Natural killer cell (primary cell): ENCODE measurements around the gene LMNTD1. TPM values are rescaled to one million over a fixed set of nuclear protein-coding genes. Genes with fewer than 3 reads are reported as not detected.

Source experiments
- ATAC-seq, 3 donors: fragments of 150-1000 bp in 2 of 3; fragments of 200-7000 bp in 1 of 3; cut with Tn5 transposase; 1 replicate in 1 of 3; 2 replicates in 2 of 3; pipeline ENCODE4 v1.10.0; 2021; ENCODE audit warnings: mild to moderate bottlenecking in 2 of 3, moderate library complexity in 2 of 3
- DNase-seq, 2 donors: peaks; one replicate each; pipeline versions ENCODE4 v3.0.0 to v3.0.0-alpha.2; 2013 to 2021; ENCODE audit warnings: mixed read lengths in 1 of 2
- H3K27ac ChIP-seq: one replicate; pipeline ENCODE4 v1.5.1; 2013; ENCODE audit warnings: mild to moderate bottlenecking, low read length
- H3K27me3 ChIP-seq: one replicate; pipeline ENCODE4 v1.6.1; 2013; ENCODE audit warnings: low read length; ENCODE audit not compliant: control insufficient read depth, insufficient read depth
- H3K36me3 ChIP-seq: one replicate; pipeline ENCODE4 v1.6.1; 2013; ENCODE audit warnings: low read length; ENCODE audit not compliant: control insufficient read depth, insufficient read depth
- H3K4me1 ChIP-seq: one replicate; pipeline ENCODE4 v1.6.1; 2013; ENCODE audit warnings: low read length; ENCODE audit not compliant: control insufficient read depth, insufficient read depth
- H3K4me3 ChIP-seq: one replicate; pipeline ENCODE4 v1.5.1; 2013; ENCODE audit warnings: low read length
- H3K9me3 ChIP-seq: one replicate; pipeline ENCODE4 v1.6.1; 2013; ENCODE audit warnings: low read length; ENCODE audit not compliant: control insufficient read depth, insufficient read depth
- H3K27ac Mint-ChIP-seq, 2 donors: one replicate each; pipeline ENCODE4 v1.8.0; 2022; ENCODE audit warnings: mild to moderate bottlenecking in 2 of 2, mixed read lengths in 2 of 2, moderate library complexity in 1 of 2
- H3K27me3 Mint-ChIP-seq, 2 donors: one replicate each; pipeline ENCODE4 v1.8.0; 2022; ENCODE audit warnings: low read depth in 2 of 2, mixed read lengths in 2 of 2
- H3K36me3 Mint-ChIP-seq: one replicate; pipeline ENCODE4 v1.8.0; 2022; ENCODE audit warnings: mixed read lengths
- H3K4me1 Mint-ChIP-seq, 2 donors: one replicate each; pipeline ENCODE4 v1.8.0; 2022; ENCODE audit warnings: mixed read lengths in 2 of 2
- H3K4me3 Mint-ChIP-seq: one replicate; pipeline ENCODE4 v1.8.0; 2022; ENCODE audit warnings: mild to moderate bottlenecking, moderate library complexity, mixed read lengths
- H3K9me3 Mint-ChIP-seq, 2 donors: one replicate each; pipeline ENCODE4 v1.8.0; 2022; ENCODE audit warnings: mixed read lengths in 2 of 2
- CTCF ChIP-seq: fragments of 200-600 bp; IDR thresholded peaks from one replicate; pipeline ENCODE4 v1.8.0; 2022; ENCODE audit warnings: antibody characterized with exemption
- WGBS: methylation state at CpG from one replicate; pipeline ENCODE4 v1.1.7; 2013; ENCODE audit warnings: missing lambda C conversion rate; ENCODE audit not compliant: insufficient coverage; 5-methylcytosine and 5-hydroxymethylcytosine counted together
- intact Hi-C: fragments of 100-400 bp; cut with micrococcal nuclease; formaldehyde crosslinking; loops from one replicate; pipeline ENCODE4 v1.14.2; 2022
- total RNA-seq, 4 donors: library from RNA; stranded (reverse); fragments of 120-200 nt in 1 of 4; gene quantifications; one replicate each; pipeline versions ENCODE4 v1.2.3 to v1.2.4, GENCODE V29; 2013 to 2022

The LMNTD1 gene
- total RNA-seq, 3 donors from 2014 or later (not counting 1 experiment from before 2014, with no cell fraction given), result not detected

GRCh38 chr12:25469368-25469767, 83.7 kb downstream of the LMNTD1 start:
- H3K27ac ChIP-seq, result no peak overlapping the region

GRCh38 chr12:25463521-25463920, 89.6 kb downstream of the LMNTD1 start:
- no peaks in the 10 kb centered on the region for H3K27me3 ChIP-seq
- DNase-seq (no peak), ATAC-seq (no peak)
- peaks cover 0 to 8% of the 10 kb centered on the region in 2 donors for H3K27me3 Mint-ChIP-seq
- H3K27ac ChIP-seq, result no peak overlapping the region
- H3K4me3 ChIP-seq, result no peak overlapping the region
- H3K27ac Mint-ChIP-seq, result no peak overlapping the region
- H3K4me3 Mint-ChIP-seq, result no peak overlapping the region
- H3K36me3 Mint-ChIP-seq, result no peaks in the 10 kb centered on the region
- H3K36me3 ChIP-seq, result no peaks in the 10 kb centered on the region
- H3K4me1 Mint-ChIP-seq, result peaks cover 0 to 4% of the 10 kb centered on the region in 2 donors
- WGBS, result 97% methylated on average over 6 of the region's 8 CpGs
- no peaks in the 10 kb centered on the region for H3K9me3 Mint-ChIP-seq
- peaks cover 5% of the 10 kb centered on the region for H3K4me1 ChIP-seq
- intact Hi-C loops, result no loop called here
- no peaks in the 10 kb centered on the region for H3K9me3 ChIP-seq
- no peak for TF ChIP-seq CTCF

More at GRCh38 chr12:25469368-25469767, 83.7 kb downstream of the LMNTD1 start:
- H3K4me1 ChIP-seq, result no peaks in the 10 kb centered on the region
- Mint-ChIP-seq H3K9me3 (no peaks in the 10 kb centered on the region), H3K4me1 (no peaks in the 10 kb centered on the region), H3K4me3 (no peak overlapping the region), H3K27me3 (peaks cover 0 to 8% of the 10 kb centered on the region in 2 donors), H3K27ac (no peak overlapping the region), H3K36me3 (no peaks in the 10 kb centered on the region)
- intact Hi-C loops, result no loop called here
- TF ChIP-seq CTCF, result no peak
- DNase-seq, result no peak
- H3K36me3 ChIP-seq, result no peaks in the 10 kb centered on the region
- H3K4me3 ChIP-seq, result no peak overlapping the region
- H3K9me3 ChIP-seq, result no peaks in the 10 kb centered on the region
- ATAC-seq, result no peak
- no peaks in the 10 kb centered on the region for H3K27me3 ChIP-seq
- 91% methylated on average over 6 of the region's 6 CpGs for whole genome bisulfite sequencing

GRCh38 chr12:25463005-25463404, 90.1 kb downstream of the LMNTD1 start:
- H3K27ac ChIP-seq, result no peak overlapping the region
- H3K4me1 Mint-ChIP-seq, result peaks cover 0 to 4% of the 10 kb centered on the region in 2 donors
- no peaks in the 10 kb centered on the region for H3K36me3 ChIP-seq
- H3K4me3 Mint-ChIP-seq, result no peak overlapping the region
- DNase-seq (no peak), ATAC-seq (no peak)
- H3K27ac Mint-ChIP-seq, result no peak overlapping the region
- H3K27me3 ChIP-seq, result no peaks in the 10 kb centered on the region
- WGBS, result 96% methylated on average over 4 of the region's 4 CpGs
- H3K9me3 Mint-ChIP-seq, result no peaks in the 10 kb centered on the region
- no peaks in the 10 kb centered on the region for H3K36me3 Mint-ChIP-seq
- no peak for TF ChIP-seq CTCF
- H3K9me3 ChIP-seq, result no peaks in the 10 kb centered on the region
- intact Hi-C loops, result no loop called here
- no peak overlapping the region for H3K4me3 ChIP-seq
- H3K27me3 Mint-ChIP-seq, result peaks cover 0 to 8% of the 10 kb centered on the region in 2 donors
- peaks cover 5% of the 10 kb centered on the region for H3K4me1 ChIP-seq

- ATAC-seq, result peak in 2 of 3 donors; percentile 36 to 41
Observed at GRCh38 chr12:25459541-25459951, 93.5 kb downstream of the LMNTD1 start.

More at GRCh38 chr12:25459541-25459951, 93.5 kb downstream of the LMNTD1 start:
- H3K36me3 ChIP-seq, result no peaks in the 10 kb centered on the region
- Mint-ChIP-seq H3K27me3 (peaks cover 0 to 16% of the 10 kb centered on the region in 2 donors), H3K9me3 (no peaks in the 10 kb centered on the region), H3K4me3 (no peak overlapping the region), H3K4me1 (peaks cover 0 to 4% of the 10 kb centered on the region in 2 donors), H3K27ac (peak overlapping the region in 1 of 2 donors; percentile 53), H3K36me3 (no peaks in the 10 kb centered on the region)
- no peaks in the 10 kb centered on the region for H3K9me3 ChIP-seq
- no peak for DNase-seq
- intact Hi-C loops, result no loop called here
- peaks cover 2% of the 10 kb centered on the region for H3K27me3 ChIP-seq
- 68% methylated on average over 13 of the region's 13 CpGs for WGBS
- TF ChIP-seq CTCF, result no peak
- H3K4me3 ChIP-seq, result no peak overlapping the region
- H3K4me1 ChIP-seq, result peaks cover 5% of the 10 kb centered on the region
- H3K27ac ChIP-seq, result no peak overlapping the region
